Measurements from ENCODE around the gene C6orf132. TPM values are rescaled to one million over a fixed set of nuclear protein-coding genes. Genes with fewer than 3 reads are reported as not detected.

C6orf132 gene
- total RNA-seq, 1 experiment from 2014 or later, result 0.15 TPM

- ChIA-PET CTCF (no interaction called here), POLR2A (ENCODE audit: low non-redundant PET) (no interaction called here)
- Histone ChIP-seq H3K27ac (ENCODE audit: low read depth, low read length, poor library complexity, severe bottlenecking) (no peak overlapping the region), H3K4me1 (ENCODE audit: insufficient read depth, low read length, poor library complexity, severe bottlenecking) (peaks cover 17% of the 10 kb centered on the region), H3K27me3 (replicated peaks; ENCODE audit: insufficient read depth, low read depth, low read length, poor library complexity) (no peaks in the 10 kb centered on the region), H3K9me3 (ENCODE audit: low read depth, low read length, poor library complexity, severe bottlenecking) (no peaks in the 10 kb centered on the region), H3K36me3 (ENCODE audit: insufficient read depth, low read length, poor library complexity, severe bottlenecking) (no peaks in the 10 kb centered on the region), H3K4me3 (ENCODE audit: low read depth, low read length, poor library complexity, severe bottlenecking) (no peak overlapping the region)
- TF ChIP-seq CTCF (conservative IDR thresholded peaks at IDR 0.05; ENCODE audit: low read depth, low read length) (no peak), EZH2 (IDR thresholded peaks at IDR 0.05; ENCODE audit: borderline replicate concordance, low read depth, low read length, poor library complexity, severe bottlenecking) (no peak)
- no TSS peak for BruUV-seq (replicated peaks)
- no peak for DNase-seq (ENCODE audit: low spot score)
- intact Hi-C loops (cut with micrococcal nuclease; ENCODE audit: unreplicated experiment), result no loop called here
Measured at GRCh38 chr6:42133926-42134325, 8.5 kb downstream of the C6orf132 start.

- H3K27me3 ChIP-seq (replicated peaks; ENCODE audit: insufficient read depth, low read depth, low read length, poor library complexity), result no peaks in the 10 kb centered on the region
- no peak overlapping the region for H3K27ac ChIP-seq (ENCODE audit: low read depth, low read length, poor library complexity, severe bottlenecking)
- CTCF ChIA-PET, result no interaction called here
- intact Hi-C loops (cut with micrococcal nuclease; ENCODE audit: unreplicated experiment), result no loop called here
- H3K4me3 ChIP-seq (ENCODE audit: low read depth, low read length, poor library complexity, severe bottlenecking), result no peak overlapping the region
- POLR2A ChIA-PET (ENCODE audit: low non-redundant PET), result no interaction called here
- H3K36me3 ChIP-seq (ENCODE audit: insufficient read depth, low read length, poor library complexity, severe bottlenecking), result no peaks in the 10 kb centered on the region
- BruUV-seq (replicated peaks), result no TSS peak
- no peak for DNase-seq (ENCODE audit: low spot score)
- H3K9me3 ChIP-seq (ENCODE audit: low read depth, low read length, poor library complexity, severe bottlenecking), result no peaks in the 10 kb centered on the region
- no peak for TF ChIP-seq CTCF (conservative IDR thresholded peaks at IDR 0.05; ENCODE audit: low read depth, low read length)
- TF ChIP-seq EZH2 (IDR thresholded peaks at IDR 0.05; ENCODE audit: borderline replicate concordance, low read depth, low read length, poor library complexity, severe bottlenecking), result no peak
- peaks cover 4% of the 10 kb centered on the region for H3K4me1 ChIP-seq (ENCODE audit: insufficient read depth, low read length, poor library complexity, severe bottlenecking)
Measured at GRCh38 chr6:42131531-42131930, 10.9 kb downstream of the C6orf132 start.

GRCh38 chr6:42129360-42129676 is 13.1 kb downstream of the C6orf132 start:
- no peaks in the 10 kb centered on the region for H3K4me1 ChIP-seq (ENCODE audit: insufficient read depth, low read length, poor library complexity, severe bottlenecking)
- ChIA-PET CTCF (interaction anchor here (1.5 kb wide), 1 partner anchor 208 kb away, joined by 3 read pairs; the partner anchor contains the start of genes BYSL and MED20), POLR2A (ENCODE audit: low non-redundant PET) (no interaction called here)
- no peaks in the 10 kb centered on the region for H3K27me3 ChIP-seq (replicated peaks; ENCODE audit: insufficient read depth, low read depth, low read length, poor library complexity)
- no peaks in the 10 kb centered on the region for H3K9me3 ChIP-seq (ENCODE audit: low read depth, low read length, poor library complexity, severe bottlenecking)
- H3K4me3 ChIP-seq (ENCODE audit: low read depth, low read length, poor library complexity, severe bottlenecking), result no peak overlapping the region
- BruUV-seq (replicated peaks), result no TSS peak
- TF ChIP-seq EZH2 (IDR thresholded peaks at IDR 0.05; ENCODE audit: borderline replicate concordance, low read depth, low read length, poor library complexity, severe bottlenecking) (no peak), CTCF (conservative IDR thresholded peaks at IDR 0.05; ENCODE audit: low read depth, low read length) (no peak)
- H3K36me3 ChIP-seq (ENCODE audit: insufficient read depth, low read length, poor library complexity, severe bottlenecking), result no peaks in the 10 kb centered on the region
- H3K27ac ChIP-seq (ENCODE audit: low read depth, low read length, poor library complexity, severe bottlenecking), result no peak overlapping the region
- intact Hi-C loops (cut with micrococcal nuclease; ENCODE audit: unreplicated experiment), result no loop called here
- no peak for DNase-seq (ENCODE audit: low spot score)
